OCI-LY1 (cell line): ENCODE measurements around the gene CARD11.

Experiments used
- H2AFZ ChIP-seq: fragments of 200-600 bp; sonication (generic), shearing (Covaris generic); 2 replicates; pipeline ENCODE4 v1.6.0; 2014; ENCODE audit warnings: antibody characterized with exemption, mild to moderate bottlenecking, low read length
- H3F3A ChIP-seq: fragments of 200-600 bp; sonication (generic), shearing (Covaris generic); 2 replicates; pipeline ENCODE4 v1.6.0; 2014; ENCODE audit warnings: mild to moderate bottlenecking, antibody characterized with exemption, low read length, moderate library complexity; ENCODE audit not compliant: insufficient read depth
- H3K27ac ChIP-seq: fragments of 200-600 bp; sonication (generic); 2 replicates; pipeline ENCODE4 v1.5.1; 2014; ENCODE audit warnings: low read length, mixed run types, mild to moderate bottlenecking, low read depth; ENCODE audit not compliant: poor library complexity, severe bottlenecking
- H3K27me3 ChIP-seq: fragments of 200-600 bp; sonication (generic); 2 replicates; pipeline ENCODE4 v1.6.0; 2014; ENCODE audit warnings: antibody characterized with exemption, mild to moderate bottlenecking, low read length, moderate library complexity; ENCODE audit not compliant: insufficient read depth
- H3K36me3 ChIP-seq: fragments of 200-600 bp; sonication (generic); 2 replicates; pipeline ENCODE4 v1.6.1; 2014; ENCODE audit warnings: mild to moderate bottlenecking, antibody characterized with exemption, low read length, moderate library complexity, mixed read lengths; ENCODE audit not compliant: insufficient read depth
- H3K4me1 ChIP-seq: fragments of 200-600 bp; sonication (generic); 2 replicates; pipeline ENCODE4 v1.5.1; 2014; ENCODE audit warnings: mild to moderate bottlenecking, low read length, moderate library complexity; ENCODE audit not compliant: insufficient read depth, severe bottlenecking
- H3K4me2 ChIP-seq: fragments of 200-600 bp; sonication (generic), shearing (Covaris generic); 2 replicates; pipeline ENCODE4 v1.6.1; 2014; ENCODE audit warnings: low read length
- H3K4me3 ChIP-seq: fragments of 200-600 bp; sonication (generic); 2 replicates; pipeline ENCODE4 v1.5.1; 2014; ENCODE audit warnings: low read length, low read depth, mild to moderate bottlenecking, mixed read lengths; ENCODE audit not compliant: poor library complexity, severe bottlenecking
- H3K79me2 ChIP-seq: fragments of 200-600 bp; shearing (Covaris generic); 2 replicates; pipeline ENCODE4 v1.6.1; 2016; ENCODE audit warnings: mixed run types, low read length, mixed read lengths; ENCODE audit not compliant: insufficient read depth
- H3K9ac ChIP-seq: fragments of 200-600 bp; sonication (generic), shearing (Covaris generic); 2 replicates; pipeline ENCODE4 v1.6.1; 2014; ENCODE audit warnings: mild to moderate bottlenecking, low read length, mixed read lengths
- H3K9me2 ChIP-seq: fragments of 200-600 bp; sonication (generic), shearing (Covaris generic); 2 replicates; pipeline ENCODE4 v1.6.1; 2014; ENCODE audit warnings: low read depth, mild to moderate bottlenecking, low read length, mixed read lengths
- H3K9me3 ChIP-seq: fragments of 200-600 bp; shearing (Covaris generic); 2 replicates; pipeline ENCODE4 v1.6.1; 2014; ENCODE audit warnings: low read length, mixed read lengths
- H4K20me1 ChIP-seq: fragments of 200-600 bp; sonication (generic), shearing (Covaris generic); 2 replicates; pipeline ENCODE4 v1.6.0; 2016; ENCODE audit warnings: mild to moderate bottlenecking, low read length; ENCODE audit not compliant: insufficient read depth
- EZH2 ChIP-seq: fragments of 200-600 bp; sonication (generic), shearing (Covaris generic); IDR thresholded peaks from 2 replicates; pipeline ENCODE4 v1.8.0; 2017; ENCODE audit warnings: borderline replicate concordance, mixed run types, mild to moderate bottlenecking, antibody characterized with exemption, low read length, moderate library complexity, mixed read lengths
- TF ChIP-seq, protein P1 (sequence below): fragments of 200-600 bp; sonication (generic), shearing (Covaris generic); IDR thresholded peaks from 2 replicates; pipeline ENCODE4 v1.5.1; 2017; ENCODE audit warnings: mild to moderate bottlenecking, antibody characterized with exemption, low read length, moderate library complexity, mixed read lengths

Gene CARD11

DNA sequence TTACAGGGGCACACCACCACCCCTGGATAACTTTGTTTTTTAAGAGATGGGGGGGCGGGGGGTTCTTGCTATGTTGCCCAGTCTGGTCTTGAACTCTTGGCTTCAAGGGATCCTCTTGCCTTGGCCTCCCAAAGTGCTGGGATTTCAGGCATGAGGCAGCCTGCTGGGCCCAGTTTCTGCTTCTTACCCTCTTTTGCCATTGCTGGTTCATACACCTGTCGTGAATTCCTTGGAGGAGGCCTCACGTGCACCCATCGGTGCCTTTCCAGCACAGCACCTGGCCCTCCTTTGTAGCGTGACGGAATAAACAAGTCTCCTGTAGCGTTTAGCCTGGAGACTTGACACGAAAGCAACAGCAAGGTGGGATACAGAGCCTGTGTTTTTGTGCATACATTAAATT lies 75.5 kb downstream of the CARD11 start:
- Histone ChIP-seq H3K4me2 (no peak overlapping the region), H3K4me1 (peaks cover 15% of the 10 kb centered on the region), H3K4me3 (no peak overlapping the region), H4K20me1 (no peaks in the 10 kb centered on the region), H3K27me3 (no peaks in the 10 kb centered on the region), H3K27ac (peak overlapping the region; percentile 78), H3K9me3 (peaks cover 11% of the 10 kb centered on the region), H3K9me2 (no peaks in the 10 kb centered on the region), H3K9ac (no peak overlapping the region), H3K36me3 (peaks cover 26% of the 10 kb centered on the region), H3K79me2 (no peaks in the 10 kb centered on the region), H2AFZ (no peak overlapping the region), H3F3A (0 out of 2 replicates have a peak, but pooled peaks cover 2% of the 10 kb centered on the region)
- TF ChIP-seq EZH2: no peak
- TF ChIP-seq, protein P1, sequence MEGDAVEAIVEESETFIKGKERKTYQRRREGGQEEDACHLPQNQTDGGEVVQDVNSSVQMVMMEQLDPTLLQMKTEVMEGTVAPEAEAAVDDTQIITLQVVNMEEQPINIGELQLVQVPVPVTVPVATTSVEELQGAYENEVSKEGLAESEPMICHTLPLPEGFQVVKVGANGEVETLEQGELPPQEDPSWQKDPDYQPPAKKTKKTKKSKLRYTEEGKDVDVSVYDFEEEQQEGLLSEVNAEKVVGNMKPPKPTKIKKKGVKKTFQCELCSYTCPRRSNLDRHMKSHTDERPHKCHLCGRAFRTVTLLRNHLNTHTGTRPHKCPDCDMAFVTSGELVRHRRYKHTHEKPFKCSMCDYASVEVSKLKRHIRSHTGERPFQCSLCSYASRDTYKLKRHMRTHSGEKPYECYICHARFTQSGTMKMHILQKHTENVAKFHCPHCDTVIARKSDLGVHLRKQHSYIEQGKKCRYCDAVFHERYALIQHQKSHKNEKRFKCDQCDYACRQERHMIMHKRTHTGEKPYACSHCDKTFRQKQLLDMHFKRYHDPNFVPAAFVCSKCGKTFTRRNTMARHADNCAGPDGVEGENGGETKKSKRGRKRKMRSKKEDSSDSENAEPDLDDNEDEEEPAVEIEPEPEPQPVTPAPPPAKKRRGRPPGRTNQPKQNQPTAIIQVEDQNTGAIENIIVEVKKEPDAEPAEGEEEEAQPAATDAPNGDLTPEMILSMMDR: no peak

DNA sequence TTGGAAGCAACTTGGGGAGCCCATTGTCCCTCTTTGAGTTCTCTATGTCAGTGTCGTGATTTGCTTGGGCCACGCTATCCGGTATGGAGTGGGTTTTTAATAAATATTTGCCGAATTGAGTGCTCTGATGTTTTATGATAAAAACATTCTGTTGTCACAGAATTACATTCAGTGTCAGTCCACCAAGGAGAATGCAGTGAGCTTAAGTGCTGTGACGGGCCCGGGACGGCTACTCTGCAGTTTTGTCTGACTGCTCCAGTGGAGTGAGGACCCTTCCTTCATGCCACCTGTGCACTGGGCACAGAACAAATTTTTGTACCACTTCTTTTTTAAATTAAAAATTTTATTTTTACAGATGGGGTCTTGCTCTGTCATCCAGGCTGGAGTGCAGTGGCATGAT lies 76.0 kb downstream of the CARD11 start:
- H3K9me2 ChIP-seq: no peaks in the 10 kb centered on the region
- TF ChIP-seq, protein P1: no peak
- TF ChIP-seq EZH2: no peak
- no peak overlapping the region for H3K9ac ChIP-seq
- H3F3A ChIP-seq: 0 out of 2 replicates have a peak, but pooled peaks cover 4% of the 10 kb centered on the region
- H3K4me1 ChIP-seq: peaks cover 11% of the 10 kb centered on the region
- H3K27me3 ChIP-seq: no peaks in the 10 kb centered on the region
- H2AFZ ChIP-seq: no peak overlapping the region
- peaks cover 24% of the 10 kb centered on the region for H3K36me3 ChIP-seq
- H3K9me3 ChIP-seq: peaks cover 11% of the 10 kb centered on the region
- H4K20me1 ChIP-seq: no peaks in the 10 kb centered on the region
- no peak overlapping the region for H3K4me2 ChIP-seq
- H3K27ac ChIP-seq: peak overlapping the region; percentile 78
- no peaks in the 10 kb centered on the region for H3K79me2 ChIP-seq
- H3K4me3 ChIP-seq: no peak overlapping the region

- no peaks in the 10 kb centered on the region for H4K20me1 ChIP-seq
- H3K9me2 ChIP-seq: no peaks in the 10 kb centered on the region
- no peaks in the 10 kb centered on the region for H3K27me3 ChIP-seq
- no peaks in the 10 kb centered on the region for H3K79me2 ChIP-seq
- TF ChIP-seq, protein P1: no peak
- TF ChIP-seq EZH2: no peak
- no peak overlapping the region for H3K4me2 ChIP-seq
- 0 out of 2 replicates have a peak, but pooled peaks cover 4% of the 10 kb centered on the region for H3F3A ChIP-seq
- no peak overlapping the region for H3K9ac ChIP-seq
- H3K4me3 ChIP-seq: no peak overlapping the region
- H2AFZ ChIP-seq: no peak overlapping the region
- H3K27ac ChIP-seq: peak overlapping the region; percentile 78
- peaks cover 11% of the 10 kb centered on the region for H3K9me3 ChIP-seq
- peaks cover 24% of the 10 kb centered on the region for H3K36me3 ChIP-seq
- peaks cover 6% of the 10 kb centered on the region for H3K4me1 ChIP-seq
Measured at GRCh38 chr7:2967253-2967652, 76.4 kb downstream of the CARD11 start.
